AG04450 (cell line): Measurements from ENCODE around the gene ZNF692. TPM values are rescaled to one million over a fixed set of nuclear protein-coding genes. Genes with fewer than 3 reads are reported as not detected.

ENCODE experiments used
- CTCF ChIA-PET: fragments of 300-600, 350-600 bp; formaldehyde crosslinking; extraction: SDS; loops from one replicate; lab custom pipeline; 2022; ENCODE audit warnings: antibody characterized with exemption, inconsistent platforms; lab: Charles Lee
- POLR2A ChIA-PET: fragments of 350-600 bp; formaldehyde crosslinking; extraction: SDS; loops from one replicate; lab custom pipeline; 2021; ENCODE audit warnings: antibody characterized with exemption, inconsistent platforms; lab: Yijun Ruan, JAX
- DNase-seq: peaks from one replicate; pipeline ENCODE4 v3.0.0-alpha.2; 2011; ENCODE audit warnings: low read depth, low spot score
- H3K27ac ChIP-seq: one replicate; pipeline ENCODE4 v1.5.1; 2012; ENCODE audit warnings: low read depth, low read length, control low read depth
- H3K27me3 ChIP-seq: one replicate; pipeline ENCODE4 v1.6.0; 2012; ENCODE audit warnings: low read length; ENCODE audit not compliant: control insufficient read depth, insufficient read depth
- H3K4me3 ChIP-seq: 2 replicates; pipeline ENCODE4 v1.5.1; 2011; ENCODE audit warnings: mild to moderate bottlenecking, low read depth, low read length, control low read depth
- H3K9me3 ChIP-seq: 2 replicates; pipeline ENCODE4 v1.5.1; 2012; ENCODE audit warnings: low read length; ENCODE audit not compliant: control insufficient read depth, insufficient read depth
- CTCF ChIP-seq: IDR thresholded peaks from 2 replicates; pipeline ENCODE4 v1.5.1; 2011; ENCODE audit warnings: low read depth, low read length, control low read depth, inconsistent platforms
- polyA plus RNA-seq: library from polyadenylated mRNA; depleted of rRNA; stranded (reverse); fragments of >200 nt; gene quantifications from 2 replicates; pipeline ENCODE4 v1.2.3, GENCODE V29; 2011

ZNF692 gene
- polyA plus RNA-seq, 1 experiment = 12.7 TPM

DNA sequence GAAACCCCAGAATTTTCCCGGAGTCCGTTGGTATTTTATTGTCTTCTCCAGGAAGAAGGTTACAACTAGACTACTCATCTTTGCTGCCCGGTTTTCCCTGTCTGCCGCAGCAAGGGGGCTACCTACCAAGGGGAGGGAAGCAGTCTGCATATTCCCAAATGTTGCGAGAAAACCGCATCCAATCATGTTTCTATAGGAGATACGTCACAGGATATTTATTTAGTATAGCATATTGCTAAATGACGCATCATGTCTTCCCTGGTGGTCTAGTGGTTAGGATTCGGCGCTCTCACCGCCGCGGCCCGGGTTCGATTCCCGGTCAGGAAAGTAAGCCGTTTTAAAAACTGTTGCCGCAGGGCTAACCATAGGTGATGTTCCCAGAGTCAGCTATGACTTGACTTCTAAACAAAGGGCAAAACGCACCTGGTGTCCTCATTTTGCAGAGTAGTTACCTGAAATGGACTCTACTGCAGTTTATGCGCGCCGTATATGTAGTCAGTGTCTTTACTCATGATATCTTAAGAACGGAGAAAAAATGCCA lies 15.2 kb upstream of the ZNF692 start:
- CTCF ChIA-PET = interaction anchor here (0.9 to 1.3 kb wide), 3 partner anchors 15 to 35 kb away, joined by 3 to 6 read pairs (median 3); partner anchors contain the start of gene ZNF692
- TF ChIP-seq CTCF = no peak
- Histone ChIP-seq H3K9me3 (no peaks in the 10 kb centered on the region), H3K4me3 (peak overlapping the region; percentile 84), H3K27ac (peak overlapping the region; percentile 93), H3K27me3 (no peaks in the 10 kb centered on the region)
- POLR2A ChIA-PET = interaction anchor here (1.0 to 1.7 kb wide), 3 partner anchors 15 to 48 kb away, joined by 3 to 8 read pairs (median 7); partner anchors contain the start of genes SH3BP5L, ZNF672 and ZNF692
- no peak for DNase-seq

DNA sequence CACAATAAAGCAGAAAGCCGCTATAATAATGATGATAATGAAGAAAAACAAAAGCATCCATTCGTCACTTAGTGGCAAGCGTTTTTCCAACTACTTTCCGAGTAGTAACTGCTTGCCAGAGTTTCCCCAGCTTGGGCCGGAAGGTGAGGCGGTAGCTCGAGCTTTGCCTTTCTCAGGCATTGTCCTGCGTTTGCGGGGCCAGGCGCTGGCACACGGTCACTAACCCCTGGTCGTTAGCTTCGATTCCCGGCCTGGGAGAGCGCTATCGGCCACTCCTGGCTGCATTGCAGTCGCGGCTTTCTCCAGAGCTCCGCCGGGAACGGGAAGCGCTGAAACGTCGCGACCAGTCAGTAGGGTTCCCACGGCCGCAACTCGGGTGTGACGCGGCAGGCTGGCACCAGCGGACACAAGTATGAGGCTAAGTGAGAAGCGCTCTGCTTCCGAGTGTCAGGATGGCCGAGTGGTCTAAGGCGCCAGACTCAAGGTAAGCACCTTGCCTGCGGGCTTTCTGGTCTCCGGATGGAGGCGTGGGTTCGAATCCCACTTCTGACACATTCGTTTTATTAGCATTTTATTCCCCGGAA lies 14.6 kb upstream of the ZNF692 start:
- Histone ChIP-seq H3K9me3 (no peaks in the 10 kb centered on the region), H3K27me3 (no peaks in the 10 kb centered on the region), H3K4me3 (peak overlapping the region; percentile 84), H3K27ac (peak overlapping the region; percentile 93)
- ChIA-PET CTCF (interaction anchor here (0.9 to 1.6 kb wide), 4 partner anchors 15 to 35 kb away, joined by 3 to 6 read pairs (median 4); partner anchors contain the start of gene ZNF692), POLR2A (interaction anchor here (1.0 to 1.7 kb wide), 3 partner anchors 15 to 48 kb away, joined by 3 to 8 read pairs (median 7); partner anchors contain the start of genes SH3BP5L, ZNF672 and ZNF692)
- peak; percentile 94 for DNase-seq
- peak; percentile 19; the same call in 1 of the 2 replicates for TF ChIP-seq CTCF

DNA sequence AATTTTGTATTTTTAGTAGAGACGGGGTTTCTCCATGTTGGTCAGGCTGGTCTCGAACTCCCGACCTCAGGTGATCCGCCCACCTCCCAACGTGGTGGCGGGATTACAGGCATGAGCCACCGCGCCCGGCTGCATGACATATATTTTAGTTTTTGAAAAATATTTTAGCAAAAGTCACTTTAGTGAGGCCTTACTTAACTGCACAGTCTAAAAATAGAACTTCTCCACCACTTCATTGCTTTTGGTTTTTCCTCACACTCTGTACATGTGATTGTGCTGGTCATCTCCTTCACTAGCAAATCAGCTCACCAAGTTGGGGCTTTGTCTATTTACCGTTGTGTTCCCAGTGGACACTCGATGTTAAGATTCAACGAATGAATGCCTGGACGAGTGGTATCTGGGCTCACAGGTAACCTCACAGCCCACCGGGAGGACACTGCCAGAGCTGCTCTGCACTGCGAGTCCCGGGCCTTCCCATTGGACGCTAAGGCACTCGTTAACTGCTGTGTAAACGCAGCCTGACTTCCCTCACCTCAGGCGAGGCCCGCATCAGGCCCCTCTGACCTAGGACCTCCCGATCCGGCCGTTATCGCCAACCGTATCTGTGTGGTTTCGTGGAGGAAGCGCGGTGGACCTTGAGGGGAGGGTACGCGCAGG lies 14.0 kb upstream of the ZNF692 start:
- no peak for TF ChIP-seq CTCF

DNA sequence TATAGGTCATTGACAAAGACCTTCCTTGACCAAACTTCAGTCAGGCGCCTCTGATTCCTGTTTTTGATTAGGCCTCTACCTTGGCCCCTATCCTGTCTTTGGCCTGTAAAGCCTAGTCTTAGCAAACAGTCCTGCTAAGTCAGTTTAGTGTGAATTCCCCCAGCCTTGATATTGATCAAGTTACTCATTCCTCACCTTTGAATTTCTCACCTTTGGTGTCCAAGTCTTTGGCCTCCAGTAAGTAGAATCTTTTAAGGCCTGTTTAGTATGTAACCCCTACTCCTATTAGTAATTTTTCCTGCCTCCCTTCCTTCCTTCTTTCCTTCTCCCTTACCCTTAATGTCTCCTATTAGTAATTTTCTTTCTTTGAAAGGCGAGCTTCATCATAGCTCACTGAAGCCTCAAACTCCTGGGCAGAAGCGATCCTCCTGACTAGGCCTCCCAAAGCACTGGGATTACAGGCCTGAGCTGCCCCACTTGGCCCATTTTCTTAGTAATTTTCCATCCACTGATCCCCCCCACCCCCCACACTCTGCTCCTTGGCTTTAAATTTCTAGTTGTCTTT lies 13.0 kb upstream of the ZNF692 start:
- no peaks in the 10 kb centered on the region for H3K27me3 ChIP-seq
- H3K27ac ChIP-seq = peak overlapping the region; percentile 39
- no peak for TF ChIP-seq CTCF
- CTCF ChIA-PET = interaction anchor here (1.6 kb wide), 1 partner anchor 30 kb away, joined by 4 read pairs; no protein-coding TSS in a partner anchor
- no peak for DNase-seq
- peak overlapping the region; percentile 44 for H3K4me3 ChIP-seq
- POLR2A ChIA-PET = interaction anchor here (1.7 kb wide), 1 partner anchor 46 kb away, joined by 7 read pairs; the partner anchor contains the start of gene SH3BP5L
- no peaks in the 10 kb centered on the region; the same call in 1 of the 2 replicates for H3K9me3 ChIP-seq

More for the DNA sequence above, 14.0 kb upstream of the ZNF692 start:
- CTCF ChIA-PET = interaction anchor here (0.9 to 1.6 kb wide), 3 partner anchors 14 to 36 kb away, joined by 3 to 4 read pairs (median 3); partner anchors contain the start of gene ZNF692
- POLR2A ChIA-PET = interaction anchor here (1.0 to 1.7 kb wide), 3 partner anchors 14 to 47 kb away, joined by 3 to 8 read pairs (median 7); partner anchors contain the start of genes SH3BP5L, ZNF672 and ZNF692
- Histone ChIP-seq H3K4me3 (peak overlapping the region; percentile 84), H3K27ac (peak overlapping the region; percentile 93), H3K9me3 (no peaks in the 10 kb centered on the region), H3K27me3 (no peaks in the 10 kb centered on the region)
- no peak for DNase-seq
